ENCODE data around the gene GATD1.

Gene GATD1

DNA sequence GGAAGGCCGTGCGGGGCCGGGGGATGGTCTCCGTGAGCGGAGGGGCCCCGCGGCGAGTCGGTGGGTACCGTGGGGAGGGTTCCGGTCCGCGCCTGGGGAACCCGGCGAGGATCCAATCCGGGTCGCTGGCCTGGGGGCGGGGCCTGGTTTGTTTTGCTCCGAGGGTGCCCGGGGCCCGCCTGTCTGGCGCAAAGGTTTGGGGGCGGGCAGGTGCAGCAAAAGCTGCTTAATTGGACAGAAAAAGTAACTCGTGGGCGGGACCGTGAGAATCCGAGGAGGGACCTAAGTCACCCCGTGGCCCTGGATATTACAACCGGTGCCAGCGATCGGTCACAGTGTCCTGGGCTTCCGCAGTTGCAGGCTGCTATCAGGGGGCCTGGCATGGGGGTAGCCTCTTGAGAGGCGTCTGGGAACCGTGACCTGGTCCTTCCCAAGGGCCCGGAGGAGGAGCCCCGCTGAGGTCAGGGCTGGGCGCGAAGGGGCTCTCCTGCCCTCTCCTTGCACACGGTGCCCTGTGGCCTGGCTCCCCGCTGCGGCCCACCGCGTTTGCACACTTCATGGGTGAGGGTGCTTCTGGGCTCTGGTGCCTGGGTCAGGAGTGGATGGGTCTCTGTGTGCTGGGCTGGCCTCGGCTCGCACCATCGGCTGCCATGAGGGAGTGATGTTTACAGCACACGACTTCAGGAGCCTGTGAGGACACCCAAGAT is 42.8 kb upstream of the GATD1 start:
- Histone ChIP-seq H3K4me1 (ENCODE audit: insufficient read depth, low read length) (no peaks in the 10 kb centered on the region; the same call in 1 of the 2 replicates), H3K9ac (ENCODE audit: low read depth, low read length) (peak overlapping the region; percentile 59; the same call in 1 of the 2 replicates), H3K4me3 (ENCODE audit: low read length) (peak overlapping the region; percentile 74), H3K27me3 (ENCODE audit: insufficient read depth, low read length) (no peaks in the 10 kb centered on the region; the same call in 1 of the 2 replicates), H3K9me3 (ENCODE audit: insufficient read depth, low read depth, low read length) (no peaks in the 10 kb centered on the region), H3K36me3 (ENCODE audit: insufficient read depth, low read depth, low read length) (peaks cover 6% of the 10 kb centered on the region), H3K27ac (ENCODE audit: low read length) (no peak overlapping the region)

GRCh38 chr11:819129-819931 is 42.0 kb upstream of the GATD1 start:
- Histone ChIP-seq H3K4me3 (ENCODE audit: low read length) (peak overlapping the region; percentile 74), H3K27ac (ENCODE audit: low read length) (no peak overlapping the region), H3K9me3 (ENCODE audit: insufficient read depth, low read depth, low read length) (no peaks in the 10 kb centered on the region), H3K9ac (ENCODE audit: low read depth, low read length) (peak overlapping the region; percentile 51; the same call in 1 of the 2 replicates), H3K4me1 (ENCODE audit: insufficient read depth, low read length) (no peaks in the 10 kb centered on the region; the same call in 1 of the 2 replicates), H3K27me3 (ENCODE audit: insufficient read depth, low read length) (no peaks in the 10 kb centered on the region), H3K36me3 (ENCODE audit: insufficient read depth, low read depth, low read length) (peaks cover 8% of the 10 kb centered on the region)

DNA sequence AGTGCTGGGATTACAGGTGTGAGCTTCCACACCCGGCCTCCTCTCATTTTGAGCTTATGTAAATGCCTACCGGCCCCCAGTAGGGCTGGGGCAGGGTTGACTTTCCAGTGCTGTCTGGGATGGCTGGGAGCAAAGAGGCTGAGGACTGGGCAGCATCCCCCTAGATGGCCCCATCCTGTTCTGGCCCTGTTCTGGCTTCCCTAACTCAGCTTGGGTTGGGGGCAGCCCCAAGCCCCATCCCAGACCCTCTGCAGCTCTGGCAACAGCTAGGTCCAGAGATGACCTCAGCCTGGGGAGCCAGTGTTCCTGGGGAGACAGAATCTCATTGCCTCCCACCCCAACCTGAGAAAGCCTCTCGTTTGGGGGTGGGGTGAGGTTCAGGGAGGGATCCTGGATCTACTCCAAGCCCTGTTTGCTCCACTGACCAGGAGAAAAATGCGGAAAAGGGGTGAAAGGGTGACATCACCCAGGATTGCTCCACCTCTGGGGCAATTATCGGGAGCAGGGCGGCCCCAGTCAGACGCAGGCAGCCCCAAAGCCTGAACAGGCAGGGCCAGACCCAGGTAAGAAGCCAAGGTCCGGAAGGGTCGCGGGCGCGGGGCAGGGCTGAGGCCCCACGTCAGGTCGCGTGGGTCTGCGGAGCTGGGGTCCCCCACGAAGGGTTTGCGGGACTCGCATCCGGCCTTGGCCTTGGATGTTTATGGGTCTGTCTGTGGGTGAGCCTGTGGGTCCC is 41.3 kb upstream of the GATD1 start, which contains the start of gene PNPLA2:
Gene PNPLA2, plus strand, starts transcription at position 519 of the 733 bp plus-strand sequence. CDS start 805 bp downstream, outside the sequence.
- H3K9ac ChIP-seq (ENCODE audit: low read depth, low read length): peak within 1 kb of the TSS; percentile 51; the same call in 1 of the 2 replicates
- no peaks in the 10 kb centered on the region for H3K9me3 ChIP-seq (ENCODE audit: insufficient read depth, low read depth, low read length)
- H3K4me1 ChIP-seq (ENCODE audit: insufficient read depth, low read length): no peaks in the 10 kb centered on the region; the same call in 1 of the 2 replicates
- H3K4me3 ChIP-seq (ENCODE audit: low read length): peak within 1 kb of the TSS; percentile 74
- peaks cover 14% of the 10 kb centered on the region; the same call in 1 of the 2 replicates for H3K36me3 ChIP-seq (ENCODE audit: insufficient read depth, low read depth, low read length)
- H3K27me3 ChIP-seq (ENCODE audit: insufficient read depth, low read length): no peaks in the 10 kb centered on the region
- no peak within 1 kb of the TSS for H3K27ac ChIP-seq (ENCODE audit: low read length)

DNA sequence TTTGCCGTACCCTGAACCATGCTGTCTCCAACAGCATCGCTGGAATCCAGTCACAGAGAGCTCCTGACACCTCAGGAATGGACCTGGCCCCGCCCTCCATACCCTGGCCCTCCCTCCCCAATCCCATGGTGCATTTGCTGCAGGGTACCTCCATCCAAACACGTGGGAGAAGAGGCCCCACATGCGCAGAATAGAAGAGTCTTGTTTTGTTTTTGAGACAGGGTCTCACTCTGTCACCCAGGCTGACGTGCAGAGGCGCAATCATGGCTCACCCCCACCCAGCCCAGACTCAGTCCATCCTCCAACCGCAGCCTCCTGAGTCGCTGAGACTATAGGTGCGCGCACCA is 39.1 kb upstream of the GATD1 start:
- Histone ChIP-seq H3K27ac (ENCODE audit: low read length) (no peak overlapping the region), H3K27me3 (ENCODE audit: insufficient read depth, low read length) (no peaks in the 10 kb centered on the region), H3K4me3 (ENCODE audit: low read length) (no peak overlapping the region), H3K4me1 (ENCODE audit: insufficient read depth, low read length) (no peaks in the 10 kb centered on the region; the same call in 1 of the 2 replicates), H3K9ac (ENCODE audit: low read depth, low read length) (no peak overlapping the region), H3K9me3 (ENCODE audit: insufficient read depth, low read depth, low read length) (no peaks in the 10 kb centered on the region), H3K36me3 (ENCODE audit: insufficient read depth, low read depth, low read length) (peaks cover 32% of the 10 kb centered on the region)

GRCh38 chr11:815675-816432 is 38.6 kb upstream of the GATD1 start:
- no peak overlapping the region for H3K4me3 ChIP-seq (ENCODE audit: low read length)
- H3K4me1 ChIP-seq (ENCODE audit: insufficient read depth, low read length): peaks cover 5% of the 10 kb centered on the region; the same call in 1 of the 2 replicates
- no peaks in the 10 kb centered on the region for H3K27me3 ChIP-seq (ENCODE audit: insufficient read depth, low read length)
- no peak overlapping the region for H3K27ac ChIP-seq (ENCODE audit: low read length)
- H3K9ac ChIP-seq (ENCODE audit: low read depth, low read length): no peak overlapping the region
- H3K9me3 ChIP-seq (ENCODE audit: insufficient read depth, low read depth, low read length): no peaks in the 10 kb centered on the region
- H3K36me3 ChIP-seq (ENCODE audit: insufficient read depth, low read depth, low read length): peaks cover 38% of the 10 kb centered on the region

DNA sequence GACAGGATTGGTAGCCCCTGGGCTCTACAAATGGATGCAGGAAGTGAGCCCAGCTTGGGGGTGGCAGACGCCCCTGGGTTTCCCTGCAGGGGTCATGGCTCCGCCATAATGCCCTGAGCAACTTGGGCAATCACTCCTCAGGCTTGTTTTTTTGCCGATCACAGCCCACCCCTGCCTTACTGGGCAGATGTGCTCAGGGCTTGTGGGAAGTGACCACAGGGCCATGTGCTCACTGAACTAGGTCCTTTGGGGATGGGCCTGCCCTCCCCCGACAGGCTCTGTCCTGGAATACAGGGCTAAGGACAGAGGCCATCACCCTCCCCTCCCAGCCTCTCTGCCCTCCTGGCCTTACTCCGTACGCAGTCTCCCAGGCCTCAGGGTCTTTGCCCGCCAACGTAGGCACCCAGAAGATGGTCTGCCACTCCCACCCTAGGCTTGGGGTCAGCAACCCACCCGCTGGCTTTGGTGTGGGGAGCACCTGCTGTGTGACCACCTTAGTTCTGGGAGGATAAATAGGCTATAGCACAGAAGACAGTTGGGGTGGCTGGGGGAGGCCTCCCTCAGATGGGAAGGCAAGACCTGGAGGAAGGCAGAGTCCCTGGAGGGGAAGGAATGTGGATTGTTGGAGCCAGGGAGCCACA is 36.3 kb upstream of the GATD1 start:
- no peak overlapping the region for H3K4me3 ChIP-seq (ENCODE audit: low read length)
- H3K36me3 ChIP-seq (ENCODE audit: insufficient read depth, low read depth, low read length): peaks cover 42% of the 10 kb centered on the region
- H3K27me3 ChIP-seq (ENCODE audit: insufficient read depth, low read length): no peaks in the 10 kb centered on the region

DNA sequence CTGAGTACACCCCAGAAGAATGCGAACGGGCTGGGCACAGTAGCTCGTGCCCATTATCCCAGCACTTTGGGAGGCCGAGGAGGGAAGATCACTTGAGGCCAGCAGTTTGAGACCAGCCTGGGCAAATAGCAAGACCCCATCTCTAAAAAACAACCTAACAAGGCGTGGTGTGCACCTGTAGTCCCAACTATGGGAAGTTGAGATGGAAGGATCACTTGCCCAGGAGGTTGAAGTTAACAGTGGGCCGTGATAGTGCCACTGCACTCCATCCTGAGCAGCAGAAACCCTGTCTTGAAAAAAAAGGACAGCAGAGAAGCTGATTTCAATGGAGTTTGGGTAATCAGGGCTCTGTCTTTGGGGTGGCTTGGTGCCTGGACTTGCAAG is 35.8 kb upstream of the GATD1 start:
- Histone ChIP-seq H3K9ac (ENCODE audit: low read depth, low read length) (no peak overlapping the region), H3K4me3 (ENCODE audit: low read length) (no peak overlapping the region), H3K9me3 (ENCODE audit: insufficient read depth, low read depth, low read length) (no peaks in the 10 kb centered on the region), H3K27ac (ENCODE audit: low read length) (no peak overlapping the region), H3K4me1 (ENCODE audit: insufficient read depth, low read length) (peaks cover 6% of the 10 kb centered on the region; the same call in 1 of the 2 replicates), H3K36me3 (ENCODE audit: insufficient read depth, low read depth, low read length) (peaks cover 42% of the 10 kb centered on the region), H3K27me3 (ENCODE audit: insufficient read depth, low read length) (no peaks in the 10 kb centered on the region)

More for the DNA sequence above, 36.3 kb upstream of the GATD1 start:
- Histone ChIP-seq H3K9me3 (ENCODE audit: insufficient read depth, low read depth, low read length) (no peaks in the 10 kb centered on the region), H3K9ac (ENCODE audit: low read depth, low read length) (no peak overlapping the region), H3K4me1 (ENCODE audit: insufficient read depth, low read length) (peaks cover 6% of the 10 kb centered on the region; the same call in 1 of the 2 replicates), H3K27ac (ENCODE audit: low read length) (peak overlapping the region; percentile 56)

- H3K27me3 ChIP-seq (ENCODE audit: insufficient read depth, low read length): no peaks in the 10 kb centered on the region
- H3K4me3 ChIP-seq (ENCODE audit: low read length): no peak overlapping the region
- peaks cover 42% of the 10 kb centered on the region for H3K36me3 ChIP-seq (ENCODE audit: insufficient read depth, low read depth, low read length)
- peaks cover 6% of the 10 kb centered on the region; the same call in 1 of the 2 replicates for H3K4me1 ChIP-seq (ENCODE audit: insufficient read depth, low read length)
- no peak overlapping the region for H3K9ac ChIP-seq (ENCODE audit: low read depth, low read length)
- no peaks in the 10 kb centered on the region for H3K9me3 ChIP-seq (ENCODE audit: insufficient read depth, low read depth, low read length)
- H3K27ac ChIP-seq (ENCODE audit: low read length): no peak overlapping the region
These were observed 35.1 kb upstream of the GATD1 start for GRCh38 chr11:812390-812789.

DNA sequence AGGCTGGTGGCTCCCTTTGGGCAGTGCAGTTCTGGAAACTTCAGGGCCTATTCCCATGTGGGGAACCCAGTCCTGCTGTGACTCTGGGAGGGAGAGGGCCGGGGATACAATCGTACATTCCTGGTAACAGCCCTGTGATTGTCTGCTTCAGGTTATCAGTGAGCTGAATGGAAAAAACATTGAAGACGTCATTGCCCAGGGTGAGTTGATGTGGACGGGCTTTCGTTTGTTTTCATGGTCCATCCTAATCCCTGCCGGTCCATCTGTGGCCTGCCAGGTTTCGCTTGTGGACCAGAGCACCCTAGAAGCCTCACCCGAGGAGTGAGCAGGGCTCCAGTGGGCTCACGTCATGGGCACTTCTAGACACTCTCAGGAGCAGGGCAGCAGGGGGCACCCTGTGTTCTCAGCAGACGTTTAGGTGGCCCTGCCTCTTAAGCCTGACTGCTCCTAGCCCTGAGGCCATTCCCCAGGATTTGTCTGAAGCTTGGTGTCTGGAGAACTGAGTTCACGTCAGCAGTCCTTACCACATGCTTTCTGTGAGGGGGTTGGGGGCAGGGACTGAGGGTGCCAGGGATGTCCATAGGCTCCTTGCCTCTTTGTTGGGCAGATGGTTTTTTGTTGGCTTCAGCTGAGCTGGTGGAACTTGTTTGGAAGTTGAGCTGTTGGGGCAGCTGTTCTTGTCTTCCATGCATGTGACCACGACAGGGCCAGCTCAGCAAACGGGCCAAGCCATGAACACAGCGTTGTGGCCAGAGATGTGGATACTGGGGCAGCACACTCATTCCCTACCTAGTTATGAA is 34.4 kb upstream of the GATD1 start:
- H3K4me3 ChIP-seq (ENCODE audit: low read length): peak overlapping the region; percentile 97
- H3K36me3 ChIP-seq (ENCODE audit: insufficient read depth, low read depth, low read length): peaks cover 42% of the 10 kb centered on the region
- H3K27ac ChIP-seq (ENCODE audit: low read length): no peak overlapping the region

DNA sequence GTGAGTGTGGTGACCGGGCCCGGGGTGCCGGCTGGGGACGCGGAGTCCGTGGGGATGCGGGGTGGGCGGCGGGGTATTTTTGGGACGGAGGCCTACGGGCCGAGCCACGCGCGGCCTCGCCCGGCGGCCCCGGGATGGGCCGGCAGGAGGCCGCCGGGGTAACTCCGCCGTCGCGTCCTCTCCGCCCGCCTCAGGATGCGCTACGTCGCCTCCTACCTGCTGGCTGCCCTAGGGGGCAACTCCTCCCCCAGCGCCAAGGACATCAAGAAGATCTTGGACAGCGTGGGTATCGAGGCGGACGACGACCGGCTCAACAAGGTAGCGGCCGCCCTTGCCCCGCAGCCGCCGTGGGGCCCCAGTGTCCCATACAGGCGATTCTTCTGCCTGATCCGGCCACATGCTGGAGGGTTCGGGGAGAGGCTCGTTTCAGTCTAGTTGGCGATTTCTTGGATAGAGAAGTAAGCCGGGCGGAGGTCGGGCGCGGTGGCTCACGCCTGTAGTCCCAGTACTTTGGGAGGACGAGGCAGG is 32.8 kb upstream of the GATD1 start:
- H3K4me1 ChIP-seq (ENCODE audit: insufficient read depth, low read length): peaks cover 6% of the 10 kb centered on the region; the same call in 1 of the 2 replicates
- no peaks in the 10 kb centered on the region for H3K9me3 ChIP-seq (ENCODE audit: insufficient read depth, low read depth, low read length)
- peaks cover 41% of the 10 kb centered on the region for H3K36me3 ChIP-seq (ENCODE audit: insufficient read depth, low read depth, low read length)
- peak overlapping the region; percentile 100 for H3K9ac ChIP-seq (ENCODE audit: low read depth, low read length)
- H3K27ac ChIP-seq (ENCODE audit: low read length): peak overlapping the region; percentile 80
- peak overlapping the region; percentile 97 for H3K4me3 ChIP-seq (ENCODE audit: low read length)
- no peaks in the 10 kb centered on the region for H3K27me3 ChIP-seq (ENCODE audit: insufficient read depth, low read length)

More for the DNA sequence above, 34.4 kb upstream of the GATD1 start:
- no peaks in the 10 kb centered on the region for H3K27me3 ChIP-seq (ENCODE audit: insufficient read depth, low read length)
- H3K9me3 ChIP-seq (ENCODE audit: insufficient read depth, low read depth, low read length): no peaks in the 10 kb centered on the region
- peaks cover 6% of the 10 kb centered on the region; the same call in 1 of the 2 replicates for H3K4me1 ChIP-seq (ENCODE audit: insufficient read depth, low read length)
- H3K9ac ChIP-seq (ENCODE audit: low read depth, low read length): peak overlapping the region; percentile 100; the same call in 1 of the 2 replicates

All from iPS-20b (cell line).